Muscle of leg (tissue), 11 donors: ENCODE data around the gene MEIOC. TPM values are rescaled to one million over a fixed set of nuclear protein-coding genes. Genes with fewer than 3 reads are reported as not detected.

Source experiments
- DNase-seq: peaks from one replicate; pipeline ENCODE4 v3.0.0; 2013
- H3K27ac ChIP-seq: one replicate; pipeline ENCODE4 v1.5.1; 2013; ENCODE audit warnings: mild to moderate bottlenecking, low read length, control low read depth
- H3K27me3 ChIP-seq: one replicate; pipeline ENCODE4 v1.6.1; 2013; ENCODE audit warnings: low read length; ENCODE audit not compliant: control insufficient read depth, insufficient read depth
- H3K36me3 ChIP-seq: one replicate; pipeline ENCODE4 v1.6.1; 2013; ENCODE audit warnings: low read length; ENCODE audit not compliant: control insufficient read depth, insufficient read depth
- H3K4me1 ChIP-seq: one replicate; pipeline ENCODE4 v1.6.1; 2013; ENCODE audit warnings: low read length; ENCODE audit not compliant: control insufficient read depth, insufficient read depth
- H3K4me3 ChIP-seq: one replicate; pipeline ENCODE4 v1.5.1; 2013; ENCODE audit warnings: low read length, control low read depth
- H3K9me3 ChIP-seq: replicated peaks from 2 replicates; pipeline ENCODE4 v1.6.1; 2013; ENCODE audit warnings: low read depth, low read length; ENCODE audit not compliant: control insufficient read depth
- WGBS: methylation state at CpG from one replicate; pipeline ENCODE4 v1.1.5; 2013; ENCODE audit warnings: missing lambda C conversion rate; ENCODE audit not compliant: insufficient coverage; 5-methylcytosine and 5-hydroxymethylcytosine counted together
- polyA plus RNA-seq, 8 donors: library from polyadenylated mRNA; unstranded; fragments of 120-200 nt; gene quantifications; one replicate each; pipeline versions ENCODE4 v1.2.1 to v1.2.3, GENCODE V29; 2013; ENCODE audit warnings: inconsistent platforms in 1 of 8, low replicate concordance in 1 of 8; ENCODE audit not compliant: insufficient read length in 8 of 8, insufficient read depth in 1 of 8
- total RNA-seq: library from RNA; stranded (reverse); fragments of 120-200 nt; gene quantifications from one replicate; pipeline ENCODE4 v1.2.4, GENCODE V29; 2013

MEIOC gene
- total and polyA plus RNA-seq, 9 donors = 0.27 to 1.8 (median 1.4) TPM

GRCh38 chr17:44646280-44646679 lies 10.0 kb upstream of the MEIOC start:
- DNase-seq = no peak
- Histone ChIP-seq H3K4me3 (no peak overlapping the region), H3K27me3 (peaks cover 9% of the 10 kb centered on the region), H3K36me3 (no peaks in the 10 kb centered on the region), H3K9me3 (no peaks in the 10 kb centered on the region), H3K4me1 (peaks cover 11% of the 10 kb centered on the region), H3K27ac (no peak overlapping the region)
- WGBS = no CpG with 5 or more reads among the region's 4 CpGs

GRCh38 chr17:44647736-44648135 lies 8.5 kb upstream of the MEIOC start:
- Histone ChIP-seq H3K4me3 (no peak overlapping the region), H3K4me1 (peaks cover 5% of the 10 kb centered on the region), H3K9me3 (no peaks in the 10 kb centered on the region), H3K27ac (no peak overlapping the region), H3K36me3 (no peaks in the 10 kb centered on the region), H3K27me3 (peaks cover 9% of the 10 kb centered on the region)
- no peak for DNase-seq

GRCh38 chr17:44648963-44649362 lies 7.3 kb upstream of the MEIOC start:
- no peak overlapping the region for H3K27ac ChIP-seq
- no CpG with 5 or more reads among the region's 2 CpGs for WGBS
- H3K36me3 ChIP-seq = no peaks in the 10 kb centered on the region
- peaks cover 13% of the 10 kb centered on the region for H3K27me3 ChIP-seq
- DNase-seq = no peak
- H3K4me1 ChIP-seq = no peaks in the 10 kb centered on the region
- H3K9me3 ChIP-seq = no peaks in the 10 kb centered on the region
- no peak overlapping the region for H3K4me3 ChIP-seq

- no peaks in the 10 kb centered on the region for H3K36me3 ChIP-seq
- WGBS = no CpG with 5 or more reads among the region's 5 CpGs
- no peaks in the 10 kb centered on the region for H3K9me3 ChIP-seq
- no peak for DNase-seq
- H3K27ac ChIP-seq = no peak overlapping the region
- peaks cover 34% of the 10 kb centered on the region for H3K27me3 ChIP-seq
- no peak overlapping the region for H3K4me3 ChIP-seq
- H3K4me1 ChIP-seq = peaks cover 4% of the 10 kb centered on the region
Measured at GRCh38 chr17:44651228-44651627, 5.0 kb upstream of the MEIOC start.

DNA sequence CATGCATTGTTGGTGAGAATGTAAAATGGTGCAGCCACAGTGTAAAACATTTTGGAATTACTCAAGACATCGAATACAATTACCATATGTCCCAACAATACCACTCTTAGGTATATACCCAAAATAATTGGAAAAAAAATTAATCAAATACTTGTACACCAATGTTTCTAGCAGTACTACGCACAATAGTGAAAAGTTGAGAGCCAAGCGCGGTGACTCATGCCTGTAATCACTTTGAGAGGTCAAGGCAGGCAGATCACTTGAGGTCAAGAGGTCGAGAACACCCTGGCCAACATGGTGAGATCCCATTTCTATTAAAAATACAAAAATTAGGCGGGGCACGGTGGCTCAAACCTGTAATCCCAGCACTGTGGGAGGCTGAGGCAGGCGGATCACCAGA lies 3.5 kb upstream of the MEIOC start:
- H3K27me3 ChIP-seq = peaks cover 49% of the 10 kb centered on the region
- H3K9me3 ChIP-seq = no peaks in the 10 kb centered on the region
- no peak overlapping the region for H3K4me3 ChIP-seq
- no peak for DNase-seq
- no peaks in the 10 kb centered on the region for H3K36me3 ChIP-seq
- 89% methylated on average over 3 of the region's 8 CpGs for WGBS
- no peak overlapping the region for H3K27ac ChIP-seq
- H3K4me1 ChIP-seq = peaks cover 9% of the 10 kb centered on the region

- Histone ChIP-seq H3K4me1 (peaks cover 9% of the 10 kb centered on the region), H3K9me3 (no peaks in the 10 kb centered on the region), H3K27ac (no peak overlapping the region), H3K27me3 (peaks cover 55% of the 10 kb centered on the region), H3K4me3 (no peak overlapping the region), H3K36me3 (no peaks in the 10 kb centered on the region)
- no CpG with 5 or more reads among the region's 3 CpGs for WGBS
- no peak for DNase-seq
Measured at GRCh38 chr17:44653384-44653783, 2.9 kb upstream of the MEIOC start.

DNA sequence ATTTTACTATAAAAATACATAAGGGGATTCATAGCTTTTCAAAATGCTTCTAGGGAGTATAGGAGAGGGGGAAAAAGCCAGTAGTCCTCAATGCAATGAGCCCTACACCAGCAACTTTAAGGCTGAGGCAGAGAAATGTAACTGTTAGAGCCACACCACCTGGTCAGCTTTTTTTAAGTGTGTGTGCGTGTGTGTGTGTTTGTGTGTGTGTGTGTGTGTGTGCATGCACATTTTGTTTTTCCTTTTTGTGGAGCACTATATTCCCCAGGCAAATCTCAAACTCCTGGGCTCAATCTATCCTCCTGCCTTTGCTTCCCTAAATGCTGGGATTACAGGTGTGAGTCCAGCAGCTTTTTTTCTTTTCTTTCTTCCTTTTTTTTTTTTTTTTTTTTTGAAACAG lies 2.3 kb upstream of the MEIOC start:
- Histone ChIP-seq H3K27ac (no peak overlapping the region), H3K4me1 (peaks cover 9% of the 10 kb centered on the region), H3K4me3 (no peak overlapping the region), H3K36me3 (no peaks in the 10 kb centered on the region), H3K9me3 (no peaks in the 10 kb centered on the region), H3K27me3 (peaks cover 54% of the 10 kb centered on the region)
- no CpG with 5 or more reads among the region's 1 CpG for WGBS
- DNase-seq = no peak

DNA sequence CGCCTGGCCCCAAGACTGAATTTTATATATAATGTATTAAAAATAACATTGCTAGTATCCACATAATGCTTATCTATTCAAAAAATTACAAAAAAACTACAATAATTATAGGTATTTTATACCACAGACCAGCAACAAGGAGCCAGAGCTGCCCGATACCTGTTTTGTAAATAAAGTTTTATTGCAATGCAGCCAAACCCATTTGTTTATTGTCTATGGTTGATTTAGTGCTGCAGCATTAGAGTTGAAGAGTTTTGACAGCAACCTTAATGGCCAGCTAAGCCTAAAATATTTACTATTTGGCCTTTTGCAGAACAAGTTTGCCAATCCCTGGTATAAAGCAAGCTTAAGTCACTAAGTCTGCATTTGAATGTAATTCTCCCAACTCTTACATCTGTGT lies 5.6 kb downstream of the MEIOC start:
- Histone ChIP-seq H3K9me3 (no peaks in the 10 kb centered on the region), H3K36me3 (no peaks in the 10 kb centered on the region), H3K27me3 (peaks cover 17% of the 10 kb centered on the region), H3K4me3 (no peak overlapping the region), H3K27ac (no peak overlapping the region), H3K4me1 (peaks cover 2% of the 10 kb centered on the region)
- WGBS = no CpG with 5 or more reads among the region's 2 CpGs
- DNase-seq = no peak

- Histone ChIP-seq H3K9me3 (no peaks in the 10 kb centered on the region), H3K36me3 (no peaks in the 10 kb centered on the region), H3K27me3 (peaks cover 5% of the 10 kb centered on the region), H3K4me1 (no peaks in the 10 kb centered on the region), H3K4me3 (no peak overlapping the region), H3K27ac (no peak overlapping the region)
- no CpG with 5 or more reads among the region's 1 CpG for WGBS
- DNase-seq = no peak
Measured at GRCh38 chr17:44663095-44663494, 6.8 kb downstream of the MEIOC start.

- Histone ChIP-seq H3K9me3 (no peaks in the 10 kb centered on the region), H3K4me1 (no peaks in the 10 kb centered on the region), H3K4me3 (no peak overlapping the region), H3K27me3 (no peaks in the 10 kb centered on the region), H3K36me3 (no peaks in the 10 kb centered on the region), H3K27ac (no peak overlapping the region)
- DNase-seq = no peak
- WGBS = no CpG with 5 or more reads among the region's 1 CpG
Measured at GRCh38 chr17:44664867-44665266, 8.6 kb downstream of the MEIOC start.

- Histone ChIP-seq H3K9me3 (no peaks in the 10 kb centered on the region), H3K4me3 (no peak overlapping the region), H3K27me3 (no peaks in the 10 kb centered on the region), H3K4me1 (no peaks in the 10 kb centered on the region), H3K27ac (no peak overlapping the region), H3K36me3 (no peaks in the 10 kb centered on the region)
- no peak for DNase-seq
- no CpG with 5 or more reads among the region's 1 CpG for WGBS
Measured at GRCh38 chr17:44666006-44666405, 9.7 kb downstream of the MEIOC start.
